DND-41 (cell line): Measurements from ENCODE around the gene HABP4.

Source experiments
- ATAC-seq: fragments of 200-7000 bp; cut with Tn5 transposase; 3 replicates; pipeline ENCODE4 v1.9.1; 2021; ENCODE audit warnings: low read depth; ENCODE audit not compliant: insufficient read depth
- DNase-seq: peaks from one replicate; pipeline ENCODE4 v3.0.0-alpha.2; 2020
- H2AFZ ChIP-seq: 2 replicates; pipeline ENCODE4 v1.6.0; 2012; ENCODE audit warnings: low read depth, low read length
- H3K27ac ChIP-seq: 2 replicates; pipeline ENCODE4 v1.5.1; 2012; ENCODE audit warnings: low read length, inconsistent platforms
- H3K27me3 ChIP-seq: fragments of 200-600 bp; sonication (generic); 2 replicates; pipeline ENCODE4 v1.6.0; 2012; ENCODE audit warnings: low read length, mild to moderate bottlenecking, inconsistent platforms; ENCODE audit not compliant: insufficient read depth, poor library complexity
- H3K36me3 ChIP-seq: 2 replicates; pipeline ENCODE4 v1.5.1; 2012; ENCODE audit warnings: low read length, inconsistent platforms; ENCODE audit not compliant: insufficient read depth
- H3K4me1 ChIP-seq: 2 replicates; pipeline ENCODE4 v1.5.1; 2012; ENCODE audit warnings: mild to moderate bottlenecking, low read length; ENCODE audit not compliant: insufficient read depth
- H3K4me2 ChIP-seq: 2 replicates; pipeline ENCODE4 v1.6.0; 2012; ENCODE audit warnings: mild to moderate bottlenecking, moderate library complexity, low read length, inconsistent platforms; ENCODE audit not compliant: insufficient read depth
- H3K4me3 ChIP-seq, 2 experiments: fragments of 200-600 bp in 1 of 2; shearing (Covaris generic) in 1 of 2; 2 replicates each; pipeline ENCODE4 v1.5.1; 2012 to 2016; ENCODE audit warnings: inconsistent platforms in 2 of 2, low read length in 2 of 2, mild to moderate bottlenecking in 2 of 2, low read depth in 1 of 2, moderate library complexity in 1 of 2
- H3K79me2 ChIP-seq: 2 replicates; pipeline ENCODE4 v1.6.0; 2012; ENCODE audit warnings: low read length, inconsistent platforms; ENCODE audit not compliant: insufficient read depth
- H3K9ac ChIP-seq: 2 replicates; pipeline ENCODE4 v1.6.0; 2012; ENCODE audit warnings: low read depth, mild to moderate bottlenecking, inconsistent platforms, low read length, moderate library complexity
- H3K9me3 ChIP-seq: 2 replicates; pipeline ENCODE4 v1.5.1; 2012; ENCODE audit warnings: low read length, moderate library complexity, mild to moderate bottlenecking, inconsistent platforms; ENCODE audit not compliant: insufficient read depth, severe bottlenecking
- H4K20me1 ChIP-seq: 2 replicates; pipeline ENCODE4 v1.6.0; 2012; ENCODE audit warnings: low read length; ENCODE audit not compliant: insufficient read depth
- EZH2 ChIP-seq: IDR thresholded peaks from 3 replicates; pipeline ENCODE4 v1.6.1; 2012; ENCODE audit warnings: borderline replicate concordance, low read depth, mild to moderate bottlenecking, moderate library complexity, low read length, inconsistent platforms; ENCODE audit not compliant: severe bottlenecking
- TF ChIP-seq, protein P1 (sequence below): IDR thresholded peaks from 2 replicates; pipeline ENCODE4 v1.5.1; 2012; ENCODE audit warnings: borderline replicate concordance, low read length, moderate library complexity, mild to moderate bottlenecking; ENCODE audit not compliant: poor library complexity, severe bottlenecking; ENCODE audit errors: extremely low read depth

HABP4 gene

DNA sequence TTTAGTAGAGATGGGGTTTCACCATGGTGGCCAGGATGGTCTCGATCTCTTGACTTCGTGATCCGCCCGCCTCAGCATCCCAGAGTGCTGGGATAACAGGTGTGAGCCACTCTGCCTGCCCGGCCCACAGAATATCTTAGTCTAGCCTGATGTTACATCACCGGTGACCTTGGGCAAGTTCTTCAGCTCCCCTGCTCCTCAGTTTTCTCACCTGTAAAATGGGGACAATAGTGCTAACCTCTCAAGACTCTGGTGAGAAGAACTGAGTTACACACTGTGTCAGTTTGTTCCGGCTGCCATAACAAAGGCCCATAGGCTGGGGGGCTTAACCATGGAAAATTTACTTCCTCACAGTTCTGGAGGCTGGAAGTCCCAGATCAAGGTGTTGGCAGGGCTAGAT, 12.5 kb upstream of the HABP4 start:
- Histone ChIP-seq H4K20me1 (no peaks in the 10 kb centered on the region), H3K79me2 (no peaks in the 10 kb centered on the region), H3K9ac (no peak overlapping the region), H3K9me3 (no peaks in the 10 kb centered on the region), H2AFZ (no peak overlapping the region), H3K4me3 (no peak overlapping the region), H3K27ac (no peak overlapping the region), H3K4me2 (no peak overlapping the region), H3K27me3 (no peaks in the 10 kb centered on the region), H3K36me3 (no peaks in the 10 kb centered on the region), H3K4me1 (no peaks in the 10 kb centered on the region)
- ATAC-seq (no peak), DNase-seq (no peak)
- TF ChIP-seq, protein P1, sequence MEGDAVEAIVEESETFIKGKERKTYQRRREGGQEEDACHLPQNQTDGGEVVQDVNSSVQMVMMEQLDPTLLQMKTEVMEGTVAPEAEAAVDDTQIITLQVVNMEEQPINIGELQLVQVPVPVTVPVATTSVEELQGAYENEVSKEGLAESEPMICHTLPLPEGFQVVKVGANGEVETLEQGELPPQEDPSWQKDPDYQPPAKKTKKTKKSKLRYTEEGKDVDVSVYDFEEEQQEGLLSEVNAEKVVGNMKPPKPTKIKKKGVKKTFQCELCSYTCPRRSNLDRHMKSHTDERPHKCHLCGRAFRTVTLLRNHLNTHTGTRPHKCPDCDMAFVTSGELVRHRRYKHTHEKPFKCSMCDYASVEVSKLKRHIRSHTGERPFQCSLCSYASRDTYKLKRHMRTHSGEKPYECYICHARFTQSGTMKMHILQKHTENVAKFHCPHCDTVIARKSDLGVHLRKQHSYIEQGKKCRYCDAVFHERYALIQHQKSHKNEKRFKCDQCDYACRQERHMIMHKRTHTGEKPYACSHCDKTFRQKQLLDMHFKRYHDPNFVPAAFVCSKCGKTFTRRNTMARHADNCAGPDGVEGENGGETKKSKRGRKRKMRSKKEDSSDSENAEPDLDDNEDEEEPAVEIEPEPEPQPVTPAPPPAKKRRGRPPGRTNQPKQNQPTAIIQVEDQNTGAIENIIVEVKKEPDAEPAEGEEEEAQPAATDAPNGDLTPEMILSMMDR, result no peak
- no peak for TF ChIP-seq EZH2

DNA sequence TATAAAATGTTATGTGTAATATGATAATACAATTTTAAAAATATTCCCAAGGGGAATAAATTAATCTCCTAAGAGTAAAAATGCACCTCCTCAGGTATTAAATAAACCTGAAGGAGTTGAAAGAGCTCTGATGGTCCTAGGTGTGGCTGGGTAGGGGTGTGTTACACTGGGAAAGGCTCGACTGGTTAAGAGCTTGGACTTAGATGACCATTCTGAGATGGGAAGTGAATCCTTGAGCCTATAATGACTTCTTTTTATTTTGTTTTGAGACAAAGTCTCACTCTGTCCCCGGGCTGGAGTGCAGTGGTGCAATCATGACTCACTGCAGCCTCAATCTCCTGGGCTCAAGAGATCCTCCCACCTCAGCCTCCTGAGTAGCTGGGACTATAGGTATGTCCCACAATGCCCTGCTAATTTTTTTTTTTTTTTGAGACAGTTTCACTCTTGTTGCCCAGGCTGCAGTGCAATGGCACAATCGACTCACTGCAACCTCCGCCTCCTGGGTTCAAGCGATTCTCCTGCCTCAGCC, 9.2 kb upstream of the HABP4 start:
- Histone ChIP-seq H2AFZ (no peak overlapping the region), H3K79me2 (no peaks in the 10 kb centered on the region), H3K9me3 (no peaks in the 10 kb centered on the region), H3K9ac (no peak overlapping the region), H4K20me1 (no peaks in the 10 kb centered on the region), H3K4me3 (no peak overlapping the region), H3K36me3 (no peaks in the 10 kb centered on the region), H3K4me1 (no peaks in the 10 kb centered on the region), H3K27me3 (no peaks in the 10 kb centered on the region), H3K27ac (no peak overlapping the region), H3K4me2 (no peak overlapping the region)
- DNase-seq (no peak), ATAC-seq (no peak)
- no peak for TF ChIP-seq EZH2
- TF ChIP-seq, protein P1, result no peak

DNA sequence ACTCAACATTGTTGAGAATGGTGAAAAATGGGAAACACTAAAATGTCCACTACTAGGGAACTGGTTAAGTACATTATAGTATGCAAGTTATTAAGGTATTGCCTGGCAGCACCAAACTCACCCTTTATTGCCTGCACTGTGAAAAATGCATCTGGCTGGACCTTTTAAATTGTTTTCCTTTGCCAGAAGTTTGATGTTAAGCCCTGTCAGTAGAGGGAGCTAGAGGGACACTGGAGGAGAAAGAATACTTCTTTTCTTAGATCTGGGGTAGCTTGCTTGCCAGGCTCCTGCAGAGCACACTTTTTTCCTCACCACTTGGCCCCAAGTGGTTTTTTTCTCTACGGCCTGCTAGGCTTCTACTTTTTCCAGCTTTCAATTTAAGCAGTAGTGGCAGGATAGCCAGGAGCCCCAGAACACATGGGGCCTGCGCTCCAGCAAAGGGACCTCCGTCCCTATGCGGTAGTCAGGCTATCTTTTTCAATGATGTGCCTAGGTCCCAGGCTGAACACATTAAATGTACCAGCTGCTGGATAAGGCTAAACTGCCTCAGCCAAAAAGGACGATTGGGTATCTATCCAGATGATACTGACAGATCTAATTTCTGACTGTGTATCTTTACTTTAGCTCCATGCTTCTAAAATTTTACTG, 8.0 kb upstream of the HABP4 start:
- Histone ChIP-seq H2AFZ (no peak overlapping the region), H3K4me2 (no peak overlapping the region), H3K27me3 (no peaks in the 10 kb centered on the region), H4K20me1 (no peaks in the 10 kb centered on the region), H3K79me2 (no peaks in the 10 kb centered on the region), H3K9me3 (no peaks in the 10 kb centered on the region), H3K9ac (no peak overlapping the region), H3K4me1 (no peaks in the 10 kb centered on the region), H3K4me3 (no peak overlapping the region), H3K27ac (no peak overlapping the region), H3K36me3 (no peaks in the 10 kb centered on the region)
- ATAC-seq, result peak; percentile 56; the same call in 2 of the 3 replicates
- peak; percentile 17 for DNase-seq
- no peak for TF ChIP-seq EZH2
- TF ChIP-seq, protein P1, result peak; percentile 66
